Testis (tissue), 3 donors: ENCODE measurements around the gene PPP2R2C. TPM values are rescaled to one million over a fixed set of nuclear protein-coding genes. Genes with fewer than 3 reads are reported as not detected.

ENCODE experiments used
- DNase-seq: peaks from one replicate; pipeline ENCODE4 v3.0.0-alpha.2; 2019
- H3K27ac ChIP-seq, 2 donors: fragments of 200-600 bp; sonication (generic); one replicate each; pipeline ENCODE4 v1.5.1; 2019
- H3K27me3 ChIP-seq: fragments of 200-600 bp; sonication (generic); one replicate; pipeline ENCODE4 v1.5.1; 2019
- H3K36me3 ChIP-seq: fragments of 200-600 bp; sonication (generic); one replicate; pipeline ENCODE4 v1.5.1; 2017; ENCODE audit warnings: low read depth; ENCODE audit errors: missing control alignments
- H3K4me1 ChIP-seq: fragments of 200-600 bp; sonication (generic); one replicate; pipeline ENCODE4 v1.5.1; 2019
- H3K4me3 ChIP-seq, 2 donors: fragments of 200-600 bp; sonication (generic); one replicate each; pipeline ENCODE4 v1.5.1; 2017 to 2019
- H3K9me3 ChIP-seq: fragments of 200-600 bp; sonication (generic); one replicate; pipeline ENCODE4 v1.5.1; 2017
- CTCF ChIP-seq, 3 experiments: fragments of 450-650 bp in 2 of 3; fragments of 200-600 bp in 1 of 3; sonication (generic) in 1 of 3; IDR thresholded peaks; one replicate each; pipeline ENCODE4 v1.5.1; 2016 to 2019; ENCODE audit warnings: antibody characterized with exemption in 3 of 3, mild to moderate bottlenecking in 2 of 3, moderate library complexity in 1 of 3
- POLR2A ChIP-seq: fragments of 450-650 bp; IDR thresholded peaks from one replicate; pipeline ENCODE4 v1.6.1; 2017; ENCODE audit warnings: antibody characterized with exemption, mild to moderate bottlenecking, moderate library complexity
- WGBS, 2 donors: methylation state at CpG; one replicate each; pipeline ENCODE4 v1.1.5; 2018; 5-methylcytosine and 5-hydroxymethylcytosine counted together
- intact Hi-C: fragments of 100-400 bp; cut with DNase I; formaldehyde crosslinking; loops from one replicate; pipeline ENCODE4 v1.15.1; 2023; ENCODE audit warnings: low total_unique reads
- polyA plus RNA-seq: library from polyadenylated mRNA; stranded (reverse); fragments of 350-450 nt; fragmentation: Illumina TruSeq; extraction: RNeasy Lipid Tissue Mini Kit (QIAGEN cat#74804); gene quantifications from one replicate; pipeline ENCODE4 v1.2.3, GENCODE V29; 2014; ENCODE audit warnings: low read depth, low replicate concordance; ENCODE audit not compliant: insufficient read depth
- total RNA-seq, 2 donors: library from RNA; depleted of rRNA; stranded (reverse); fragments of >200 nt; gene quantifications; one replicate each; pipeline ENCODE4 v1.2.3, GENCODE V29; 2016

The PPP2R2C gene
- total and polyA plus RNA-seq, 3 donors from 2014 or later: 7.9 to 20.4 (median 13.1) TPM

- TF ChIP-seq CTCF (IDR thresholded peaks at IDR 0.05) (no peak), POLR2A (no peak)
- H3K27me3 ChIP-seq: no peaks in the 10 kb centered on the region
- whole genome bisulfite sequencing, 2 donors: 53 to 68% methylated on average over 20 to 22 of the region's 22 CpGs
- no peak for DNase-seq
- H3K4me1 ChIP-seq: peaks cover 6% of the 10 kb centered on the region
- intact Hi-C loops: no loop called here
- H3K36me3 ChIP-seq: no peaks in the 10 kb centered on the region
- no peaks in the 10 kb centered on the region for H3K9me3 ChIP-seq
- no peak overlapping the region for H3K27ac ChIP-seq
- no peak overlapping the region for H3K4me3 ChIP-seq
These were observed 24.7 kb downstream of the PPP2R2C start for GRCh38 chr4:6447672-6448171.

- Histone ChIP-seq H3K4me3 (no peak overlapping the region), H3K9me3 (no peaks in the 10 kb centered on the region), H3K27me3 (no peaks in the 10 kb centered on the region), H3K36me3 (no peaks in the 10 kb centered on the region), H3K27ac (no peak overlapping the region), H3K4me1 (peaks cover 6% of the 10 kb centered on the region)
- TF ChIP-seq POLR2A (no peak), CTCF (IDR thresholded peaks at IDR 0.05) (no peak)
- intact Hi-C loops: no loop called here
- no peak for DNase-seq
- WGBS, 2 donors: 41 to 50% methylated on average over 14 to 22 of the region's 22 CpGs
These were observed 25.6 kb downstream of the PPP2R2C start for GRCh38 chr4:6446538-6447451.

DNA sequence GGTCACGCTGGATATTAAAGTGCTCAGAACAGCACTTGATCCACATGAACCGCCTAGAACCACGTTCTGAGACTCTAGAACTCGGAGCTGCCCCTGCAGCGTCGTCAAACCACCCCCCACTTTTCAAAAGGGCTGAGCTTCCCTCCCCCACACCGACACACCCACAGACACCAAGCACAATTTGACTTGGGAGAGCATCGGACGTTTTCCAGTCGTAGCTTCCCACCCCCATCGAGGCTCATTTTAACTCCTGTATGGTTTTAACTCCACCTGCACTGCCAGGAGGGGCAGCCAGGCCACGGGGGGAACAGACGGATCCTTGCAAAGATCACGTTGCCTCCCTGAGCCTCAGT, 26.3 kb downstream of the PPP2R2C start:
- WGBS, 2 donors: 80 to 85% methylated on average over 14 of the region's 14 CpGs
- Histone ChIP-seq H3K27ac (no peak overlapping the region), H3K27me3 (no peaks in the 10 kb centered on the region), H3K4me1 (peaks cover 6% of the 10 kb centered on the region), H3K36me3 (no peaks in the 10 kb centered on the region), H3K9me3 (no peaks in the 10 kb centered on the region), H3K4me3 (no peak overlapping the region)
- intact Hi-C loops: no loop called here
- no peak for TF ChIP-seq CTCF (IDR thresholded peaks at IDR 0.05)
- TF ChIP-seq POLR2A: no peak
- DNase-seq: no peak

DNA sequence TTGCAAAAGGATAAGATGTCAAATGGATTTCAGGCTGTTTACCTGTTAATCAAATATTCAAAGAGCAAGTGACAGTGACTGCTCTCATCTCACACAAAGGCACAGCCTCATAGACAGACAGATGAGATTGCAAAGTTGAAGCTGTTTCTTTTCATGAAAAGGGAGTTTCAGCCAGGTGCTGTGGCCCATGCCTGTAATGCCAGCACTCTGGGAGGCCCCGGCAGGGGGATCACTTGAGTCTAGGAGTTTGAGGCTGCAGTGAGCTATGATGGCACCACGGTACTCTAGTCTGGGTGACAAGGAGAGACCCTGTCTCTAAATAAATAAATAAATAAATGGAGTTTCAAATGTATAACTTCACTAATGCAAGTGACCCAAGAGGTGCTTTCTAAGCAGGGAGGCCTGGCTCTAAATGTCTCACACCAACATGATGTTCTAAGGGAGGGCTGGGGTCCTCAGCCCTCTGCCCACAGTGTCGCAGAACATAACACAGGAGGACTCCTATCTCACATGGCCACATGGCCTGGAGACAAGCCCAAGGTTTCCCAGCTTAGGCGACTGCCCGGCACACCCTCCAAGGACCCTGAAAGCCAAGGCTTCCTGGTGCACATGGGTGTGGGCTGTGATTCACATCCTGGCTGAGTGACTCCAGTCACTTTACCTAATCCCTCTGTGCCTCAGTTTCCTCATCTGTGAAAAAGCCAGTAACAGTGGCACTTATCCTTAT, 26.8 kb downstream of the PPP2R2C start:
- 67 to 78% methylated on average over 5 of the region's 5 CpGs for WGBS, 2 donors
- intact Hi-C loops: no loop called here
- H3K4me1 ChIP-seq: peaks cover 6% of the 10 kb centered on the region
- H3K27me3 ChIP-seq: no peaks in the 10 kb centered on the region
- H3K27ac ChIP-seq: no peak overlapping the region
- H3K9me3 ChIP-seq: no peaks in the 10 kb centered on the region
- no peak overlapping the region for H3K4me3 ChIP-seq
- DNase-seq: no peak
- TF ChIP-seq POLR2A (no peak), CTCF (IDR thresholded peaks at IDR 0.05) (no peak)
- no peaks in the 10 kb centered on the region for H3K36me3 ChIP-seq
